SK-N-SH (cell line): ENCODE data around the gene ANAPC2. TPM values are rescaled to one million over a fixed set of nuclear protein-coding genes. Genes with fewer than 3 reads are reported as not detected.
A peak's percentile ranks its signal among the peaks of the same experiment; 100 is the strongest.

Experiments
- CTCF ChIA-PET: fragments of 300-600, 350-600 bp; formaldehyde crosslinking; extraction: SDS; loops from one replicate; lab custom pipeline; 2021; lab: Yijun Ruan, JAX
- POLR2A ChIA-PET: fragments of 350-600 bp; sonication (Branson Sonifier 250); formaldehyde crosslinking; extraction: SDS; loops from one replicate; lab custom pipeline; 2020; ENCODE audit warnings: antibody characterized with exemption, inconsistent platforms; lab: Yijun Ruan, JAX
- DNase-seq: peaks from one replicate; pipeline ENCODE4 v3.0.0; 2012
- H2AFZ ChIP-seq: fragments of 200-600 bp; sonication (generic); 2 replicates; pipeline ENCODE4 v1.8.1; 2016; ENCODE audit warnings: antibody characterized with exemption, mild to moderate bottlenecking, low read depth
- H3F3A ChIP-seq: fragments of 200-600 bp; sonication (generic); replicated peaks from 2 replicates; pipeline ENCODE3; 2016; ENCODE audit warnings: antibody characterized with exemption, mild to moderate bottlenecking; ENCODE audit not compliant: insufficient read depth
- H3K27ac ChIP-seq, 2 experiments: fragments of 200-500 bp in 1 of 2; fragments of 200-600 bp in 1 of 2; sonication (Bioruptor generic) in 1 of 2; sonication (generic), shearing (Covaris generic) in 1 of 2; 2 replicates each; pipeline versions ENCODE4 v1.5.1 to v1.6.1; 2014 to 2016; ENCODE audit warnings: low read depth in 2 of 2, inconsistent platforms in 1 of 2, low read length in 1 of 2, mild to moderate bottlenecking in 1 of 2, mixed read lengths in 1 of 2
- H3K27me3 ChIP-seq: fragments of 200-600 bp; sonication (generic), shearing (Covaris generic); 2 replicates; pipeline ENCODE4 v1.6.1; 2016; ENCODE audit warnings: mixed run types; ENCODE audit not compliant: insufficient read depth
- H3K36me3 ChIP-seq, 2 experiments: fragments of 200-500 bp in 1 of 2; fragments of 200-600 bp in 1 of 2; sonication (Bioruptor generic) in 1 of 2; sonication (generic) in 1 of 2; replicated peaks in 1 of 2; 2 replicates each; pipeline versions ENCODE3 to v1.5.1; 2014 to 2016; ENCODE audit warnings: low read length in 1 of 2, mild to moderate bottlenecking in 1 of 2; ENCODE audit not compliant: insufficient read depth in 2 of 2, control insufficient read depth in 1 of 2
- H3K4me1 ChIP-seq, 2 experiments: fragments of 200-500 bp in 1 of 2; fragments of 200-600 bp in 1 of 2; sonication (Bioruptor generic) in 1 of 2; sonication (generic), shearing (Covaris generic) in 1 of 2; 2 replicates each; pipeline versions ENCODE4 v1.5.1 to v1.6.1; 2014 to 2016; ENCODE audit warnings: low read depth in 1 of 2, low read length in 1 of 2, mixed run types in 1 of 2; ENCODE audit not compliant: insufficient read depth in 2 of 2, control insufficient read depth in 1 of 2
- H3K4me2 ChIP-seq: fragments of 200-600 bp; sonication (generic), shearing (Covaris generic); 2 replicates; pipeline ENCODE4 v1.6.1; 2017; ENCODE audit warnings: mixed run types
- H3K4me3 ChIP-seq, 2 experiments: fragments of 200-500 bp in 1 of 2; fragments of 200-600 bp in 1 of 2; sonication (Bioruptor generic) in 1 of 2; sonication (generic), shearing (Covaris generic) in 1 of 2; 2 replicates each; pipeline versions ENCODE4 v1.5.1 to v1.8.1; 2014 to 2016; ENCODE audit warnings: low read depth in 2 of 2, inconsistent platforms in 1 of 2, low read length in 1 of 2, mild to moderate bottlenecking in 1 of 2, mixed read lengths in 1 of 2, moderate library complexity in 1 of 2
- H3K79me2 ChIP-seq: fragments of 200-600 bp; sonication (generic); 2 replicates; pipeline ENCODE4 v1.8.1; 2017; ENCODE audit warnings: mild to moderate bottlenecking; ENCODE audit not compliant: insufficient read depth
- H3K9ac ChIP-seq: fragments of 200-600 bp; sonication (generic); 2 replicates; pipeline ENCODE4 v1.6.1; 2017; ENCODE audit warnings: mixed run types
- H3K9me2 ChIP-seq: fragments of 200-600 bp; sonication (generic); 2 replicates; pipeline ENCODE4 v1.6.1; 2017; ENCODE audit warnings: mixed run types
- H3K9me3 ChIP-seq: fragments of 200-600 bp; sonication (generic); 2 replicates; pipeline ENCODE4 v1.6.1; 2017; ENCODE audit warnings: mixed run types, mild to moderate bottlenecking, moderate library complexity
- H4K20me1 ChIP-seq: fragments of 200-600 bp; sonication (generic); 2 replicates; pipeline ENCODE4 v1.6.1; 2017; ENCODE audit warnings: mild to moderate bottlenecking, mixed run types; ENCODE audit not compliant: insufficient read depth
- CHD2 ChIP-seq: fragments of 150-350 bp; IDR thresholded peaks from 2 replicates; pipeline ENCODE4 v1.6.1; 2018; ENCODE audit warnings: low read length; ENCODE audit not compliant: partially characterized antibody
- ELF1 ChIP-seq: IDR thresholded peaks from 2 replicates; pipeline ENCODE4 v1.4.0; 2012
- EZH2phosphoT487 ChIP-seq: fragments of 200-600 bp; sonication (generic); IDR thresholded peaks from 2 replicates; pipeline ENCODE4 v1.6.1; 2017; ENCODE audit warnings: low read depth, mixed run types, mild to moderate bottlenecking, antibody characterized with exemption, moderate library complexity, borderline replicate concordance
- FOXM1 ChIP-seq: IDR thresholded peaks from 2 replicates; pipeline ENCODE4 v1.4.0; 2012; ENCODE audit warnings: low read depth, mild to moderate bottlenecking
- GABPA ChIP-seq: IDR thresholded peaks from 2 replicates; pipeline ENCODE4 v1.4.0; 2012; ENCODE audit warnings: low read depth, mild to moderate bottlenecking
- JUND ChIP-seq: IDR thresholded peaks from 2 replicates; pipeline ENCODE4 v1.4.0; 2012
- NFIC ChIP-seq: IDR thresholded peaks from 2 replicates; pipeline ENCODE4 v1.4.0; 2012; ENCODE audit warnings: borderline replicate concordance
- NRF1 ChIP-seq: IDR thresholded peaks from 2 replicates; pipeline ENCODE4 v1.6.1; 2012; ENCODE audit warnings: low read depth, mild to moderate bottlenecking, low read length
- POLR2AphosphoS5 ChIP-seq: IDR thresholded peaks from 2 replicates; pipeline ENCODE4 v1.6.1; 2012; ENCODE audit warnings: low read depth, low read length
- RCOR1 ChIP-seq: fragments of 150-350 bp; IDR thresholded peaks from 2 replicates; pipeline ENCODE4 v1.6.1; 2017; ENCODE audit warnings: antibody characterized with exemption, low read length
- RFX5 ChIP-seq: IDR thresholded peaks from 2 replicates; pipeline ENCODE4 v1.6.1; 2012; ENCODE audit warnings: mild to moderate bottlenecking, improper control_type of control experiment, low read length
- SIN3A ChIP-seq: IDR thresholded peaks from 2 replicates; pipeline ENCODE4 v1.6.1; 2012; ENCODE audit warnings: low read depth, mild to moderate bottlenecking, low read length, moderate library complexity, borderline replicate concordance
- SMC3 ChIP-seq: IDR thresholded peaks from 2 replicates; pipeline ENCODE4 v1.6.1; 2012; ENCODE audit warnings: low read depth, low read length, improper control_type of control experiment
- WGBS: methylation state at CpG from one replicate; pipeline ENCODE4 v1.1.6; 2017; ENCODE audit warnings: low lambda C conversion rate; 5-methylcytosine and 5-hydroxymethylcytosine counted together
- polyA plus RNA-seq, 3 experiments: library from polyadenylated mRNA; depleted of rRNA; stranded (reverse); fragments of >200 nt; gene quantifications; 2 replicates each; pipeline ENCODE4 v1.2.3, GENCODE V29; 2012
- TF ChIP-seq, protein P1 (sequence below): IDR thresholded peaks from 2 replicates; pipeline ENCODE4; 2012
- TF ChIP-seq, protein P2 (sequence below): fragments of 150-350 bp; IDR thresholded peaks from 2 replicates; pipeline ENCODE4 v1.6.1; 2016; ENCODE audit warnings: mild to moderate bottlenecking, low read depth, low read length
- TF ChIP-seq, protein P3 (sequence below): IDR thresholded peaks from 2 replicates; pipeline ENCODE4 v1.4.0; 2012; ENCODE audit warnings: low read depth, borderline replicate concordance

ANAPC2 gene
- polyA plus RNA-seq, 1 of the 3 experiments (the other 2 are of a cell fraction), result 35.1 TPM

DNA sequence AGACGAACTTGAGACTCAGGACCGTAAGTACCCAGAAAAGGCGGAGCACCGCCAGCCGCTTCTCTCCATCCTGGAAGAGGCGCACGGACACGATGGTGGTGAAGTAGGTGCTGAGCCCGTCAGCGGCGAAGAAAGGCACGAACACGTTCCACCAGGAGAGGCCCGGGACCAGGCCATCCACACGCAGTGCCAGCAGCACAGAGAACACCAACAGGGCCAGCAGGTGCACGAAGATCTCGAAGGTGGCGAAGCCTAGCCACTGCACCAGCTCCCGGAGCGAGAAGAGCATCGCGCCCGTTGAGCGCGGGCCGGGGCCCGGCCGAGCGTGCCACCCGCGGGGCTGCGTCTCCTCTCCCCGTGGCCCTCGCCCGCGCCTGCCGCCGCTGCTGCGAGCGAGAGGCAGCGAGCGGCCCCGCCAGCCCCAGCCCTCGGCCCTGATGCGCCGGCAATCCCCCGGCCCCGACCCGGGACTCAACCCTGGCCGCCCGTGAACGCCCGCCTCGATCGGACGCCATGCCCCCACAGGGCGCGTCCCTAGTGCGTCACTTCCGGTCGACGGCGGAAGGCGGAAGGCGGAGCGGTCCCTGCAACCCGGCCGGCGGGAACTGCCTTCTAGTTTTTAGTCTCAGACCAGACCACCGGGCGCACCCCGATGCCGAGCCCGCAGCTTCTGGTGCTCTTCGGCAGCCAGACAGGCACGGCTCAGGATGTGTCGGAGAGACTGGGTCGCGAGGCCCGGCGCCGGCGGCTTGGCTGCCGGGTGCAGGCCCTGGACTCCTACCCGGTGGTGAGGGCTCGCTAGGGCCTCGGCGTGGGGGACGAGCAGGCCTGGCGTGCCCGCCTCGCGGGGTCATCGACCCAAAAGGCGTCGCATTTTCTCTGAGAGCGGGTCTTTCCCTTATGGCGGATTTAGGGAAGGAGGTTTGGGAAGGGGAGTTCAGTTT lies 17.0 kb upstream of the ANAPC2 start, which contains the start of the genes NDOR1 and TMEM203 (continued):
- TF ChIP-seq FOXM1 (no peak), JUND (no peak), NRF1 (no peak), EZH2phosphoT487 (no peak), RFX5 (no peak), RCOR1 (no peak), ELF1 (peak; percentile 96), GABPA (peak; percentile 95), SMC3 (no peak), POLR2AphosphoS5 (peak; percentile 85)
- TF ChIP-seq, protein P1, sequence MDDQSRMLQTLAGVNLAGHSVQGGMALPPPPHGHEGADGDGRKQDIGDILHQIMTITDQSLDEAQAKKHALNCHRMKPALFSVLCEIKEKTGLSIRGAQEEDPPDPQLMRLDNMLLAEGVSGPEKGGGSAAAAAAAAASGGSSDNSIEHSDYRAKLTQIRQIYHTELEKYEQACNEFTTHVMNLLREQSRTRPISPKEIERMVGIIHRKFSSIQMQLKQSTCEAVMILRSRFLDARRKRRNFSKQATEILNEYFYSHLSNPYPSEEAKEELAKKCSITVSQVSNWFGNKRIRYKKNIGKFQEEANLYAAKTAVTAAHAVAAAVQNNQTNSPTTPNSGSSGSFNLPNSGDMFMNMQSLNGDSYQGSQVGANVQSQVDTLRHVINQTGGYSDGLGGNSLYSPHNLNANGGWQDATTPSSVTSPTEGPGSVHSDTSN, result no peak
- TF ChIP-seq, protein P2, sequence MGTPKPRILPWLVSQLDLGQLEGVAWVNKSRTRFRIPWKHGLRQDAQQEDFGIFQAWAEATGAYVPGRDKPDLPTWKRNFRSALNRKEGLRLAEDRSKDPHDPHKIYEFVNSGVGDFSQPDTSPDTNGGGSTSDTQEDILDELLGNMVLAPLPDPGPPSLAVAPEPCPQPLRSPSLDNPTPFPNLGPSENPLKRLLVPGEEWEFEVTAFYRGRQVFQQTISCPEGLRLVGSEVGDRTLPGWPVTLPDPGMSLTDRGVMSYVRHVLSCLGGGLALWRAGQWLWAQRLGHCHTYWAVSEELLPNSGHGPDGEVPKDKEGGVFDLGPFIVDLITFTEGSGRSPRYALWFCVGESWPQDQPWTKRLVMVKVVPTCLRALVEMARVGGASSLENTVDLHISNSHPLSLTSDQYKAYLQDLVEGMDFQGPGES, result no peak
- TF ChIP-seq, all 33 proteins: peak for 10

DNA sequence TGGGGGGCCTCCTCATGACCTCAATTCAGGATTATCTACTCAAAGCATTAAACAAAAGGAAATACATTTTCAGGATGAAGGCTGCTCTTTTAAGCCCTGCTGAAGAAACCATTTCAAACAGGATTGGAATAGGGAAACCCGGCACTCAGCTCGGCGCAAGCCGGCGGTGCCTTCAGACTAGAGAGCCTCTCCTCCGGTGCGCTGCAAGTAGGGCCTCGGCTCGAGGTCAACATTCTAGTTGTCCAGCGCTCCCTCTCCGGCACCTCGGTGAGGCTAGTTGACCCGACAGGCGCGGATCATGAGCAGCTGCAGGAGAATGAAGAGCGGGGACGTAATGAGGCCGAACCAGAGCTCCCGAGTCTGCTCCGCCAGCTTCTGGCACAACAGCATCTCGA lies 16.4 kb upstream of the ANAPC2 start:
- WGBS, result 4% methylated on average over 13 of the region's 21 CpGs
- ChIA-PET POLR2A (interaction anchor here (0.6 to 1.5 kb wide), 9 partner anchors 9 to 165 kb away, joined by 3 to 6 read pairs (median 3); partner anchors contain the start of genes RNF224 and SSNA1), CTCF (interaction anchor here (0.8 to 2.5 kb wide), 6 partner anchors 15 to 155 kb away, joined by 4 to 9 read pairs (median 4); partner anchors contain the start of gene RNF224)
- no peaks in the 10 kb centered on the region for H3K9me3 ChIP-seq
- peak overlapping the region; percentile 87 to 100 for H3K4me3 ChIP-seq
- TF ChIP-seq NRF1 (no peak), NFIC (no peak), CHD2 (no peak), RCOR1 (no peak), GABPA (no peak), SIN3A (no peak)
- TF ChIP-seq, protein P3, sequence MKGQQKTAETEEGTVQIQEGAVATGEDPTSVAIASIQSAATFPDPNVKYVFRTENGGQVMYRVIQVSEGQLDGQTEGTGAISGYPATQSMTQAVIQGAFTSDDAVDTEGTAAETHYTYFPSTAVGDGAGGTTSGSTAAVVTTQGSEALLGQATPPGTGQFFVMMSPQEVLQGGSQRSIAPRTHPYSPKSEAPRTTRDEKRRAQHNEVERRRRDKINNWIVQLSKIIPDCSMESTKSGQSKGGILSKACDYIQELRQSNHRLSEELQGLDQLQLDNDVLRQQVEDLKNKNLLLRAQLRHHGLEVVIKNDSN, result no peak
- H3K36me3 ChIP-seq, result no peaks in the 10 kb centered on the region
- peak overlapping the region; percentile 100 for H3K4me2 ChIP-seq
- peaks cover 11 to 38% of the 10 kb centered on the region in 2 experiments for H3K4me1 ChIP-seq
- H3K9ac ChIP-seq, result peak overlapping the region; percentile 99
- no peak overlapping the region; a peak in 1 of 4 replicates for H3K27ac ChIP-seq
- H3K27me3 ChIP-seq, result no peaks in the 10 kb centered on the region
- H3K9me2 ChIP-seq, result no peaks in the 10 kb centered on the region
- DNase-seq, result no peak
- peaks cover 14% of the 10 kb centered on the region for H3F3A ChIP-seq
- H2AFZ ChIP-seq, result peak overlapping the region; percentile 56; the same call in 1 of the 2 replicates
- peaks cover 69% of the 10 kb centered on the region for H3K79me2 ChIP-seq
- H4K20me1 ChIP-seq, result no peaks in the 10 kb centered on the region
